ENCODE data around the gene OTOP3. TPM values are rescaled to one million over a fixed set of nuclear protein-coding genes. Genes with fewer than 3 reads are reported as not detected.
"Not testable (repeated sequence)": the region's sequence is repeated elsewhere in the genome, so short reads cannot be mapped to it uniquely, and the experiment has no call there.

Gene OTOP3
- not detected in 2 replicates for total RNA-seq

GRCh38 chr17:74935585-74936469, at the start of gene OTOP3:
OTOP3 (plus strand) TSS chr17:74935898; CDS start chr17:74935922, 24 bp downstream.
- DNase-seq (ENCODE audit: low read depth in 2 of 2), result no peak

DNA sequence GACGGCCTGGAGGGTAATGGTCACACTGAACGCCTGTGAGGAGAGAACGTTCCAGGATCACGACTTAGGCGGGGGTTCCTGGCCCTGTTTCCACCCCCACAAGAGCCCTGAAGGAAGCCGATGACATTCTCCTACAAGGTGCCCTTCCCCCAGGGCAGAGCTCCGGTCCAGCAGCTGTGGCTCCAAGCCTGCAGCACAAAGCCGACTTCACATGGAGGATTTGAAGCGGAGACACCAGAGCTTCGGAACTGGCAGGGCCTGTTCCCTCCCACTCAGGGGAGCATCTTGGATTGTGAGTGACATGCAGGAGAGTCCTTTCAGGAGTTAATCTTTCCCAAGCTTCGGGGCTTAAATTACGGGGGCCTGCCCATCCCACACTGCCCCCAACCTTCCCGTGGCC, 47.2 kb upstream of the OTOP3 start:
- no peak for DNase-seq (ENCODE audit: low read depth in 2 of 2)

- DNase-seq (ENCODE audit: low read depth in 2 of 2), result no peak
Measured at GRCh38 chr17:74890554-74890953, 45.1 kb upstream of the OTOP3 start.

DNA sequence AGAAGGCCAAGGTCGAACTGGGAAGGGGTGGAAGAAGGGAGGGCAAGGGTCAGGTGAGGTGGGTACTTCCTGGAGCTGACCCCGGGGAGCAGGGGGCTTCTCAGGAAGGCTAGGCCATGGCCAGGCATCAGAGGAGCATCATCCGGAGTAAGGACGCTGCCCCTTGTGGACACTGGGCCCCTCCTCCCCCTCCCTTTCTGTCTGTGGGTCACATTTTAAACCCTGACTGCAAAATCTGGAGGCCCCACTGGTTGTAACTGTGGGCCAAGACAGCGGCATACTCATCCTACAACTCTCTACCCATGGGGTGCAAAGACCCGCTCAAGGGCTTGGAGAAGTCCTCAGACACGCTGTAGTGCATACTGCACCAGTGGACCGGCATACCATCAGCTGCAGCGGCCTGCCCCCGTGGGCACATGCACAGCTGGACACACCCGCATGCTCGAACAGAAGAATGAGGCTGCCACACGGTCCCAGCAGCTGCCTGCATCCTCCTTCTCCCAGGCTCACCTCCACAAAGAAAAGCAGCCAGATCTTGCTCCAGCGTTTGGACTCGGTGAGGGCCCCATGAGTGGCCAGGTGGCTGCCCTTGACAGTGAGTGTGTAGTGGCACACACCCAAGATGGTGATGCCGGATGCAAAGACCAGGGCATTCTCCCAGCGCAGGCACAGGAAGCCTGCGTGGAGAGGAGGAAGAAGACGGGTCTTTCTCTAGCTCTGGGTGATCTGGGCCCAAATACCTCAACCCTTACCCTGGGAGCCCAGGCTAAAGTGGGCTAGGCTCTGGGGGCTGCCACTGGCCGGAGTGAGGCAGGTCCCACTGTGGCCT, 43.5 kb upstream of the OTOP3 start:
- no peak for DNase-seq (ENCODE audit: low read depth in 2 of 2)

- no peak for DNase-seq (ENCODE audit: low read depth in 2 of 2)
Measured at GRCh38 chr17:74892974-74893911, 42.5 kb upstream of the OTOP3 start, which contains the start of gene FADS6. FADS6 (minus strand) TSS chr17:74893633; CDS start chr17:74893595, 38 bp downstream.

GRCh38 chr17:74893936-74894671, 41.6 kb upstream of the OTOP3 start:
- no peak for DNase-seq (ENCODE audit: low read depth in 2 of 2)

DNA sequence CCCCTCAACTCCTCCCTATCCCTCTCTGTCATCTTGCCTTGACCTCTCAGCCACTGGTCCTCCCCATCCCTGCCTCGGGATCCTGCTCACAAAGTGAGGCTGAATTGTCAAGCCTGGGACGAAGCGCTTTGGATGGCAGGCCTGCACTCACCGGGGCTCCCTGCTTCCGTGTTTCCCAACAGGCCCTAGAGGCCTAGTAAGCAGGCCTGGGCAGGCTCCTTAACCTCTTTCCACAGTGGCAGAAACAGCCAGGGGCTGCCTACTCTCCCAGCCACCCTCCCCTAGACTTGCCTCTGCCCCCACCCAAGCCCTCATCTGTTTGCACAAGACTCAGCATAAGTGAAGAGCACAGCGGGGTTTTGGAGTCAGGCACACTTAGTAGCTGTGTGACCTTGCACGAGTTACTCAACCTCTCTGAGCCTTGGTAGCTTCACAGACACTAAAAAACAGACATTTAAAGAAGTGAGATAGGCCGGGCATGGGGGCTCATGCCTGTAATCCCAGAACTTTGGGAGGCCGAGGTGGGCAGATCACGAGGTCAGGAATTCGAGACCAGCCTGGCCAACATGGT, 37.2 kb upstream of the OTOP3 start:
- DNase-seq (ENCODE audit: low read depth in 2 of 2), result no peak

DNA sequence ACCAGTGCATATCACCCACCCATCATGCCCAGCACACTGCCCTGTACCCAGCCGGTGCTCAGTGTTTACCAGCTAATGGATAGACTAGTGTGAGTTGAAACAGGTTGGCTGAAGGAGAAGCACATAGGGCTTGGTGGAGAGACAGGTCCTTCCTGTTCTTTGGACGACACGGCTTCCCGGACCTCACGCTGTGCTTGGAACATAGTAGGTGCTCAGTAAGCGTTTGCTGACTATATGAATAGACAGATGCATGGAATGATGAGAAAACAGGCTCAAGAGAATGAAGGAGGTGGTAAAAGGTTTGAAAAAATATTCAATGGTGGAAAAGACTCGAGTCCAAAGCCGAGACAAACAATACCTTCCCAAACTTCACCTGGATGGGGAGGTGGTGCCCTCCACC, 35.5 kb upstream of the OTOP3 start:
- no peak for DNase-seq (ENCODE audit: low read depth in 2 of 2)

- no peak for DNase-seq (ENCODE audit: low read depth in 2 of 2)
Measured at GRCh38 chr17:74901353-74902135, 34.2 kb upstream of the OTOP3 start.

DNA sequence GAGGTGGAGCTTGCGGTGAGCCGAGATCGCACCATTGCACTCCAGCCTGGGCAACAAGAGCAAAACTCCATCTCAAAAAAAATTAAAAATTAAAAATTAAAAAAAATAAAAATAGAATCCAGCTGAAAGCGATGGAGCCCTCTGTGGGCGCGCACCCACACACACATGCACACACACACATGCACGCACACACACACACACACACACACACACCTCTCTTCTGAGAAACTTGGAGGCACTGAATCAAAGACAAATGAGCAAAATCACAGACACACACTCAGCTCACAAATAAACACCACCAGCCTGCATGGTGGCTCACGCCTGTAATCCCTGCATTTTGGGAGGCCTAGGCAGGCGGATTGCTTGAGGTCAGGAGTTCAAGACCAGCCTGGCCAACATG, 32.7 kb upstream of the OTOP3 start:
- no peak for DNase-seq (ENCODE audit: low read depth in 2 of 2)

DNA sequence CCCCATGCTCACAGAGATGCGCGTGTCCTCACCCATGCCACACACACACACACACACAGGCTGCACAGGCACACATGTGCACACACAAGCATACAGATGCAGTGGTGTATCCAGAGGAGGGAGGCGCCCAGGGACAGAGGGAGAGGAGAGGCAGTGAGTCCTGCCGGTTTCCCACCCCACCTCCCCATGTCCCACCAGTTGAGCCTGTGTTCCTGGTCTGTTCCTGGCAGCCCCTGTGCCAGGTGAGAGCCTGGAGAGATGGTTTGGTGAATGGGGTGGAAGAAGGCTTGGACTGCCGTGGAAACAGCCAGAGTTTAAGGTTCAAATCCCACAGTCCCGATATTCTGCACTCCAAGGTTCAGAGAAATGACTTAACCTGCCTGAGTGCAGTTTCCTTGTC, 32.0 kb upstream of the OTOP3 start:
- DNase-seq (ENCODE audit: low read depth in 2 of 2), result no peak

- DNase-seq (ENCODE audit: low read depth in 2 of 2), result no peak
Measured at GRCh38 chr17:74904687-74905409, 30.9 kb upstream of the OTOP3 start.

DNA sequence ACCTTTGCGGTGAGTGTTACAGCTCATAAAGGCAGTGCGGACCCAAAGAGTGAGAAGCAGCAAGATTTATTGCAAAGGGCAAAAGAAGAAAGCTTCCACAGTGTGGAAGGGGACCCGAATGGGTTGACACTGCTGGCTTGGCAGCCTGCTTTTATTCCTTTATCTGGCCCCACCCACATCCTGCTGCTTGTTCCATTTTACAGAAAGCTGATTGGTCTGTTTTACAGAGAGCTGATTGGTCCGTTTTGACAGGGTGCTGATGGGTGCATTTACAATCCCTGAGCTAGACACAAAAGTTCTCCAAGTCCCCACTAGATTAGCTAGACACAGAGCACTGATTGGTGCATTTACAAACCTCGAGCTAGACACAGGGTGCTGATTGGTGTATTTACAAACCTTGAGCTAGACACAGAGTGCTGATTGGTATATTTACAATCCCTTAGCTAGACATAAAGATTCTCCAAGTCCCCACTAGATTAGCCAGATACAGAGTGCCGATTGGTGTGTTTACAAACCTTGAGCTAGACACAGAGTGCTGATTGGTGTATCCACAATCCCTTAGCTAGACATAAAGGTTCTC, 29.4 kb upstream of the OTOP3 start:
- DNase-seq (ENCODE audit: low read depth in 2 of 2), result not testable (repeated sequence)

- DNase-seq (ENCODE audit: low read depth in 2 of 2), result no peak
Measured at GRCh38 chr17:74907012-74907411, 28.7 kb upstream of the OTOP3 start.

- DNase-seq (ENCODE audit: low read depth in 2 of 2), result not testable (repeated sequence)
Measured at GRCh38 chr17:74909097-74909496, 26.6 kb upstream of the OTOP3 start.

- DNase-seq (ENCODE audit: low read depth in 2 of 2), result not testable (repeated sequence)
Measured at GRCh38 chr17:74911423-74911822, 24.3 kb upstream of the OTOP3 start.

- no peak for DNase-seq (ENCODE audit: low read depth in 2 of 2)
Measured at GRCh38 chr17:74916136-74916850, 19.4 kb upstream of the OTOP3 start.

- no peak for DNase-seq (ENCODE audit: low read depth in 2 of 2)
Measured at GRCh38 chr17:74916851-74917199, 18.9 kb upstream of the OTOP3 start.

Measured in lung microvascular endothelial cell (primary cell).